Thymus (tissue), 11 donors: Measurements from ENCODE around the gene ZNF362. TPM values are rescaled to one million over a fixed set of nuclear protein-coding genes. Genes with fewer than 3 reads are reported as not detected.
"Not testable (repeated sequence)": the region's sequence is repeated elsewhere in the genome, so short reads cannot be mapped to it uniquely, and the experiment has no call there.

Source experiments
- DNase-seq, 9 donors: peaks; one replicate each; pipeline ENCODE4 v3.0.0-alpha.2; 2013; ENCODE audit warnings: low spot score in 9 of 9, low read depth in 6 of 9, missing footprints in 1 of 9
- H3K27ac ChIP-seq, 2 donors: one replicate each; pipeline ENCODE4 v1.5.1; 2013; ENCODE audit warnings: control low read depth in 1 of 2, low read depth in 1 of 2, low read length in 1 of 2, mild to moderate bottlenecking in 1 of 2, moderate library complexity in 1 of 2
- H3K27me3 ChIP-seq, 2 donors: one replicate each; pipeline ENCODE4 v1.5.1; 2013; ENCODE audit warnings: low read length in 1 of 2; ENCODE audit not compliant: control insufficient read depth in 2 of 2, insufficient read depth in 1 of 2
- H3K36me3 ChIP-seq, 2 donors: one replicate each; pipeline ENCODE4 v1.5.1; 2013; ENCODE audit warnings: low read length in 1 of 2, mild to moderate bottlenecking in 1 of 2, moderate library complexity in 1 of 2; ENCODE audit not compliant: control insufficient read depth in 2 of 2, insufficient read depth in 2 of 2
- H3K4me1 ChIP-seq, 2 donors: one replicate each; pipeline ENCODE4 v1.5.1; 2013; ENCODE audit warnings: low read length in 2 of 2; ENCODE audit not compliant: control insufficient read depth in 2 of 2, insufficient read depth in 2 of 2
- H3K4me3 ChIP-seq, 2 donors: one replicate each; pipeline ENCODE4 v1.5.1; 2013; ENCODE audit warnings: low read length in 2 of 2, control low read depth in 1 of 2, mild to moderate bottlenecking in 1 of 2
- H3K9me3 ChIP-seq, 2 donors: one replicate each; pipeline ENCODE4 v1.5.1; 2013; ENCODE audit warnings: low read length in 1 of 2, mild to moderate bottlenecking in 1 of 2; ENCODE audit not compliant: control insufficient read depth in 2 of 2, insufficient read depth in 1 of 2
- WGBS: extraction: QIAGEN DNeasy Blood & Tissue Kit; methylation state at CpG from one replicate; pipeline ENCODE4 v1.1.7; 2013; 5-methylcytosine and 5-hydroxymethylcytosine counted together
- polyA plus RNA-seq: library from polyadenylated mRNA; stranded (reverse); fragments of 200-250 nt; gene quantifications from one replicate; pipeline ENCODE4 v1.2.3, GENCODE V29; 2013
- total RNA-seq: library from RNA; stranded (reverse); fragments of 120-200 nt; gene quantifications from one replicate; pipeline ENCODE4 v1.2.4, GENCODE V29; 2013
- donor health status: healthy.

ZNF362 gene
- total and polyA plus RNA-seq, 2 donors: 11.0 to 18.3 TPM

DNA sequence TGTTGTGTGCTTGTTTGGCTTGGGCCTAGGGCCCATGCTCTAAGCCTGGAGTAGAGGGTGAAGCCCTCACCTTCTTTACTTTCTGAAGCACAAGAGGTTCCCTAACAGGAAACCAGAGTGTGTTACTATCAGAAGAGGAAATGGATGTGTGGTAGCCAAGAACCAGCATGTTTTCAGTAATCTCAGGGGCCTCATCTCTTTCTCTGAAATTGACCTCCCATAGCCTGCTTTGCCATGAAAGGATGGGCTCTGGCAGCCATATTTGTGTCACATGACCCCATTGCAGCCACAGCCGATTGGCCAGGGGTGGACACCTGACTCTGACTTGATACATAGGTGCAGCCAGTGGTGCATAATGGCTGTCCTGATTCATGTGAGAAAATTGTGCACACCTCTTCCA, 46.0 kb downstream of the ZNF362 start:
- DNase-seq: peak in 1 of 9 donors; percentile 17
- 98% methylated on average over 1 of the region's 1 CpG for WGBS
- Histone ChIP-seq H3K4me3 (no peak overlapping the region), H3K4me1 (peaks cover 4 to 9% of the 10 kb centered on the region in 2 donors), H3K9me3 (peaks cover 0 to 2% of the 10 kb centered on the region in 2 donors), H3K27ac (no peak overlapping the region), H3K27me3 (peaks cover 16 to 24% of the 10 kb centered on the region in 2 donors), H3K36me3 (peaks cover 12 to 20% of the 10 kb centered on the region in 2 donors)

DNA sequence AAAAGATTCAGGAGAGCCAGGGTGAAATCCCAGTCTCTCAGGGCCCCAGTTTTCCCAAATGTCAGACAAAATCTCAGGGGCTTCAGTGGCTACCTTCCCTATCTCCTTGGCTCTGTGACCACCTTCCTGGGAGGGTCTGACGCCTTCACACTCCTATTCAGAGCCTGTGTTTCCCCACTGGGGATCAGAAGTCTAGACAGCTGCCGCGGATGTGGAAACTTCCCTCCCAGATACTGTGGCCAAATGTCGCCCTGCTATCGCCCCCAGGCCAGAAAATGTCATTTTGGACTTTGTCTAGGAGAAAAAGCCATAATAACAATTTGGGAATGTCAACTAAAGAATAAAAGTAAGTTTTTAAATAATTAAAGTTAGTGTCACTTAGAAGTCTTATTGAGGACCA, 48.7 kb downstream of the ZNF362 start:
- WGBS: 99% methylated on average over 5 of the region's 5 CpGs
- no peak for DNase-seq

DNA sequence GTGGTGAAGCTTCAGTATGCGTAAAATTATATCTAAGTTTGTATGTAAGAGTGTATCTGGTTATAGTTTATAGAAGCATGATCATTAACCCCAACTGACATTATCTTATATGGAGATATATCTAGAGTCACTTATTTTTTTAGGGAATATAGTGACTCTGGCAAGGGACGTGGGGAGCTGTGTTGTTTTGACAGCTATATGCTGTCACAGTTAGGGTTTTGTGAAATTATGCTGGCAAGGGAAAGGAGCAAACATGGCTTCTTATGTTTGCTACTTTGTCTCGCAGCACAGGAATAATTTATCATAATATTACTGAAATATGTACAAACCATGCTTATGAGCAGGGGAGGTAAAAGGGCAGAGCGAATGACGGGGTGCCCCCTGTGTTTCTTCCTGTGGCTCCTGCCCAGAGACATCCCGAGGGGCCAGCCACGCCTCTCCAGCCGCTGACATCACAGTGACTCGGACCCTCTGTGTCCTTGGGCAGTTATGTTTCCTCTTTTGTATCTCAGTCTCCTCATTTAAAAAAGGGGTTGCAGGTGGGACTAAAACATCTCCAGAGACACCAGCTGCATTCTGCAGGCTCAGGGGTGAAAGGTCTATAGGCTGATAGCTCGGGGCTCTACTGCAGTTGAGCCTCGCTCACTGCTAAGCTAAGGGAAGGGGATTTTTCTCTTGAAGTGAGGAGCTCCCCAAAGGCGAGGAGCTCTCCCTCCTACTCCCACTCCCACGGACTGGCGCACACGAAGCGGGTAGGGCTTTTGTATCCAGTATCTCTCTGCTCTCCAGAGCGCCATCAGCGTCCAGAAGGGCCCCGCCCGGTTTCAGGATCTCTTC, 49.7 kb downstream of the ZNF362 start:
- H3K9me3 ChIP-seq: peaks cover 0 to 2% of the 10 kb centered on the region in 2 donors
- peaks cover 4 to 5% of the 10 kb centered on the region in 2 donors for H3K4me1 ChIP-seq
- H3K36me3 ChIP-seq: peaks cover 0 to 2% of the 10 kb centered on the region in 2 donors
- H3K4me3 ChIP-seq: no peak overlapping the region
- WGBS: 74% methylated on average over 20 of the region's 20 CpGs
- H3K27ac ChIP-seq: no peak overlapping the region
- peaks cover 16 to 29% of the 10 kb centered on the region in 2 donors for H3K27me3 ChIP-seq
- DNase-seq: no peak

More for the DNA sequence above, 48.7 kb downstream of the ZNF362 start:
- Histone ChIP-seq H3K4me3 (no peak overlapping the region), H3K27me3 (peaks cover 16 to 29% of the 10 kb centered on the region in 2 donors), H3K36me3 (peaks cover 0 to 2% of the 10 kb centered on the region in 2 donors), H3K27ac (no peak overlapping the region), H3K9me3 (peaks cover 0 to 2% of the 10 kb centered on the region in 2 donors), H3K4me1 (peaks cover 4 to 9% of the 10 kb centered on the region in 2 donors)

DNA sequence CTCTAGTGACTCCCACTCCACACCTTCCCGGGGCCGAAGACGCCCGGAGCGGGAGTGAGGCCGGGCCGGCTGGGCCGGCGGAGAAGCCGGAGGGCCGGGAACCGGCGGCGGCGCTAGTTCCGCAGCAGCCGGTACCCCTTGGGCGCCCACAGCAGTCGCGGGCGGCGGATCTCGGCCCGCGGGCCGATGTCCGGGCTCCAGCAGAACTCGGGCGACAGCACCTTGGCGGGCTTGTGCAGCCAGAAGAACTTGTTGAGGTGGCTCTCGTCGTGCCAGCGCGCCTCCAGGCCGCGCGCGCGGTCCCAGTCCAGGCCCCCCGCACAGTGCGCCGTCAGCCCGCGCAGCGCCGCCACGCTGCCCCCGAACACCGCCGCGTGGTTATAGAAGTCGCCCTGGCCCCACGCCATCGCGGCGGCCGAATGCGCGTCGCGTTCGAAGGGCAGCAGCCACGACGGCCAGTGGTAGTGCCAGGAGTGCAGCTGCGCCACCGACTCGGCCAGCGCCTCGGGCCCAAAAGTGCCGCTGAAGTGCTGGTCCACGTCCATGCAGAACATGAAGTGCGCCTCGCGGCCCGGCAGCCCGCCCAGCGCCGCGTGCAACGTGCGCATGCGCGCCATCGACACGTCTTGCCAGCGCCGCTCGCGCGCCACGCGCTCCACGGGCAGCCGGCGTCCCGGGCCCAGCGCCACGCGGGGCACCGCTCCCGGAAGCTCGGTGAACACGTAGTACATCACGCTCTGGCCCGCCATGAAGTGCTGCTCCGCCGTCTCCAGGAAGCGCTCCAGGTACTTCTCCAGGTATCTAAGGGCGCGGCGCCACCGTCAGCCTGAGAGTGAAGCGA, 50.6 kb downstream of the ZNF362 start:
- peak in 3 of 9 donors; percentile 17 to 29 (median 28) for DNase-seq
- H3K27me3 ChIP-seq: peaks cover 16 to 29% of the 10 kb centered on the region in 2 donors
- H3K27ac ChIP-seq: no peak overlapping the region
- H3K9me3 ChIP-seq: peaks cover 0 to 2% of the 10 kb centered on the region in 2 donors
- 24% methylated on average over 113 of the region's 113 CpGs for WGBS
- H3K36me3 ChIP-seq: peaks cover 0 to under 1% of the 10 kb centered on the region in 2 donors
- no peak overlapping the region for H3K4me3 ChIP-seq
- peaks cover 4 to 5% of the 10 kb centered on the region in 2 donors for H3K4me1 ChIP-seq

DNA sequence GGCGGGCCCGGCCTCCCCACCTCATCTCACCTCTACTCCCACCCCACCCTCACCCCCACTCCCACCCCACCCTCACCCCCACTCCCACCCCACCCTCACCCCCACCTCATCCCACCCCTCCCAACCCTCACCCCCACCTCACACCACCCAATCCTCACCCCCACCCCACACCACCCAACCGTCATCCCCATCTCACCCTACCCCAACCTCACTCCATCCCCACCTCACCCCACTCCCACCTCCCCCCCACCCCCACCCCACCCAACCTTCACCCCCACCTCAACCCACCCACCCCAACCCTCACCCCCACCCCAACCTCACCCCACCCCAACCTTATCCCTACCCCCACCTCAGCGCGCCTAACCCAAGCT, 51.2 kb downstream of the ZNF362 start:
- H3K4me1 ChIP-seq: peaks cover under 1 to 4% of the 10 kb centered on the region in 2 donors
- 92% methylated on average over 5 of the region's 5 CpGs for WGBS
- H3K27me3 ChIP-seq: peaks cover 16 to 32% of the 10 kb centered on the region in 2 donors
- peaks cover 0 to 2% of the 10 kb centered on the region in 2 donors for H3K9me3 ChIP-seq
- no peak overlapping the region for H3K27ac ChIP-seq
- H3K4me3 ChIP-seq: no peak overlapping the region
- H3K36me3 ChIP-seq: no peaks in the 10 kb centered on the region
- DNase-seq: no peak

DNA sequence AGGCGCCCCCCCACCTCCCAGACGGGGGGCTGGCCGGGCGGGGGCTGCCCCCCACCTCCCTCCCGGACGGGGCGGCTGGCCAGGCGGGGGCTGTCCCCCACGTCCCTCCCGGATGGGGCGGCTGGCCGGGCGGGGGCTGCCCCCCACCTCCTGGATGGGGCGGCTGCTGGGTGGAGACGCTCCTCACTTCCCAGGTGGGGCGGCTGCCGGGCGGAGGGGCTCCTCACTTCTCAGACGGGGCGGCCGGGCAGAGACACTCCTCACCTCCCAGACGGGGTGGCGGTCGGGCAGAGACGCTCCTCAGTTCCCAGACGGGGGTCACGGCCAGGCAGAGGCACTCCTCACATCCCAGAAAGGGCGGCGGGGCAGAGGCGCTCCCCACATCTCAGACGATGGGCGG, 53.1 kb downstream of the ZNF362 start:
- H3K4me1 ChIP-seq, DNase-seq, H3K9me3 ChIP-seq, H3K36me3 ChIP-seq, H3K4me3 ChIP-seq, H3K27ac ChIP-seq: not testable (repeated sequence)
- WGBS: 94% methylated on average over 32 of the region's 32 CpGs
- H3K27me3 ChIP-seq: peaks cover 16 to 32% of the 10 kb centered on the region in 2 donors

DNA sequence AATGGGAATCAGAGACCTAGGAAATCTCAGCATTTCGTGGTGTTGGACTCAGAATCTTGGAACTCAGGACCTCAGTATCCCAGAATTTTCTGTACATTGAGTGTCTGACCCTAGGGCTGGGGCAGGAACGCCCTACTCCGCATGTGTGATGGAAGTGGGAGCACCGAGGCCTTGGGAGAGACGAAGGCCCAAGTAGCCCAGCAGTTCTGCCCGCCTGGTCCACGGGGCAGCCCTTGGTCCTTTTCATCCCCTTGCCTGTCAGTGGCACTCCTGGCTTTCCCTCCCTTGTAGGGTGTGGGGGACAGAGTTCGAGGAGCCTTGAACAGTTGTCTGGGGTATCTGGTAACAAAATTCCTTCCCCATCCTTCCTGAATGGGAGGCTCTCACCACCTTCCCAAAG, 54.4 kb downstream of the ZNF362 start:
- H3K4me3 ChIP-seq: no peak overlapping the region
- peaks cover 0 to 2% of the 10 kb centered on the region in 2 donors for H3K9me3 ChIP-seq
- H3K27ac ChIP-seq: no peak overlapping the region
- 71% methylated on average over 8 of the region's 8 CpGs for WGBS
- H3K4me1 ChIP-seq: peaks cover 0 to 4% of the 10 kb centered on the region in 2 donors
- DNase-seq: no peak
- no peaks in the 10 kb centered on the region for H3K36me3 ChIP-seq
- H3K27me3 ChIP-seq: peaks cover 15 to 24% of the 10 kb centered on the region in 2 donors

DNA sequence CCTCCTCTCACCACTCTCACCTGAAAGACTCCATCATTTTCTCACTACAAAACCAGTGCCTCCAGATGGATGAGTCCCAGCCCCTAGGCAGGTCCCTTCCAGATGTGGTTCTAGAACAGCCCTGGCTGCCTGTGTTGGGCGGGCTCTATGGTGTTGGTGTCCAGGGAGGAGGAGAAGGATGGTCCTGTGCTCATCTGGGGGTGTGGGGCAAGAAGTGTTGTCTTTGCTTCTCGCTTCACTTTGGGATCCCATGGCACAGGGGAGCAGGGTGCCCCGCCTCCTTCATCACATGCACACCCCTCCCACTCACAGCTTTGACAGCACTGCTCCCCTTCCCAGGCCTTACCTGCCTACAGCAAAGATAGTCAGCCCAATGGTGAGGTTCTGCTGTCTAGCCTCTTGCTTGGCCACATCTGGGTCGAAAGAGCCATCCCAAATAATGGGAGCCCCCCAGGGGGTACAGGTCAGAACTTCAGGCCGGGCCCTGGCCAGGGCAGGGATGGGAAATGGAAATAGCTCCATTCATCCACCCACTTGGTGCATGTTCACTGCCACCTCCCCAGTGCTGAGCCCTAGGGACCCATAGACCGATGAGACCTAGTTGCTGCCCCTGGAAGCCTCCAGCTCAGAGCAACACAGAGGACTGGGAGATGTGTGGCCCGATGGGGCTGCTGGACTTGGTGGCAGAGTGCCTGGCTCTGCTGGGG, 55.6 kb downstream of the ZNF362 start:
- H3K27me3 ChIP-seq: peaks cover 4 to 17% of the 10 kb centered on the region in 2 donors
- H3K27ac ChIP-seq: no peak overlapping the region
- DNase-seq: no peak
- H3K4me1 ChIP-seq: peaks cover 0 to 3% of the 10 kb centered on the region in 2 donors
- H3K4me3 ChIP-seq: no peak overlapping the region
- peaks cover 0 to 2% of the 10 kb centered on the region in 2 donors for H3K9me3 ChIP-seq
- 96% methylated on average over 7 of the region's 7 CpGs for WGBS
- H3K36me3 ChIP-seq: no peaks in the 10 kb centered on the region
